ENCODE measurements around the gene BID.

BID gene

DNA sequence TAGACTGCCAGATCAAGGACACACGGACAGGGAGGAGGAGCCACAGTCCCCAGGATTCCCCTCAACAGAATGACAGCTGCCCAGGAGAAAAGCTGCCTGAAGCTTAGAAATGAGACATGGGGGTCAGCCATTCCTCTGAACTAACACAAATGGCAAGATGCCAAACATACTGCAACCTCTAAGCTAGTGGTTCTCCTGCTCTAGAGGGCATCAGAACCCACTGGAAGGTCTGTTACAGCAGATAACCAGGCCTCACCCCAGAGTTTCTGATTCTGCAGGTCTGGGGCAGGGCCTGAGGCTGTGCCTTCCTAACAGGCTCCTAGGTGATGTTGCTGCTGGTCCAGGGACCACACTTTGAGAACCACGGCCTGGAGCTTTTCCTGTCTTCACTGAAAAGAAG is 28.6 kb upstream of the BID start:
- DNase-seq = no peak

DNA sequence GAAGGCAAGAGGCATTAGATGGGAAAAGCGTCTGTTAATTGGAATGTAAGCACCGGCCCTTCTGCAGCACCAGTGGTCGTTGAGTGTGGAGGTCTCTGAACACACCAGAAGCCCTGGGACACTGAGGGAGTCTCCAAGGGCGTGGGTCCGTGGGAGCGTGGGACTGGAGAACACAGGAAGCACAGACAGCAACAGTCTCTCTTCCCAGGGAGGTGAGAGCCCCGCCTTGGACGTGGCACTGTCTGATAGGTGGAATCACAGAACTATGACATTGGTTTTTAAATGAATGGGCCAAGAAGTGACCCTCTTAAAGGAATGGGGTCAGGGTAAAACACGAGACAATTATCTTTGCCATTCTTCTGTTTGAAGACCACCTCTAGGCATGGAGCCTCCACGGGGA is 28.1 kb upstream of the BID start:
- no peak for DNase-seq

DNA sequence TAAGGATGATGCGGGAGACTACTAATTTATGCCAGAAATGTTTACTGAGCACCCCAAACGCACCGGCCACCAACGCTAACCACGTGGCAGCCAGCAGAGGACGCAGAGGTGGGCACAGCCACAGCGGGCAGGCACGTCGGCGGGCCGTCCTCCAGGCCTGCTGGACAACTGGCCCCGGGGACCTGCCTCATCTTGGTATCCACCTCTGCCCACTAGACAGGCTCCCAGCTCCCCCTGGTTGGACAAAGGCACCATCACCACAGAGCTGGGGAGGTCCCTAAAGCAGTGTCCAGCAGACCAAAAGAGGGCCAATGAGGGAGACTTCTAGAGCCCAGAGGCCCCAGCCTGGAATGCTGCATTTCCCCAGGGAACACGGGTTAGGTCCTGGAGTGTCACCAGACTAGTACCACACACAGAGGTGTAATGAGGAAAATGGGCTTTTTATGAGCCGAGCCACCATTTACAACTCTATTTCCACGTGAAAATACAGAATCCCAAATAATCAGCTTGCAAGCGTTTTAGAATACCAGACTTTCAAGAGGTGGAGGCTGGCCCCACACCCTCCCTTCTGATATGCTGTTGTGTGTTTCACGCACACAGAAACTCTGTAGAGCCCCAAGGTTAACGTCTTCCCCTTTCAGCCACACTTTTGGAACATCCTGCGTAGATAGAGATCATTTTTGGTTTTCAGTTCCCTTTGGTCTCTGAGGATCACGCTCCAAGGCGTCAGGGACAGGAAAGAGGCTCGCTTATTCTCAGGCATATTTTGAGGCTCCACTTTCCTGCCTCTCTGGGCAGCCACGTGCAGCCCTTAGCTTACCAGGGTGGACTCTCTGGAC is 23.7 kb upstream of the BID start:
- no peak for DNase-seq

DNA sequence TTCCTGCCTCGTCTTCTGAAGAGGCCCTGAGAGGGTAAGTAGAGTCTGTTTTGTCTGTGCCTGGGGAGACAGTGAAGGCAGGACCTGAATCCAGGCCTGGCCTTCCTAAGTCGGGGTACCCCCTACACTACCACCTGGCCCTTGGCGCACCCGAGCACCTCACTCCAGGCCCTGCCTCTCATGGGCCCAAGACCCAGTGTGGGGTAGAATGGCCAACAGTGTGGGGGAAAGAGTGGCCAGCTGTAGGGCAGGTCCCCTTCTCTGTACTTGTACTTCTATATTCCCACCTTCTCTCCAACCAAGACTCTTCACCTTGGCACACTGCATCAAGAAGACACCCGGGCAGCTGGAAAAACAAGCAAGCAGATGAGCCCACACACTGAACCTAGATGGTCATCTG is 22.4 kb upstream of the BID start:
- no peak for DNase-seq

DNA sequence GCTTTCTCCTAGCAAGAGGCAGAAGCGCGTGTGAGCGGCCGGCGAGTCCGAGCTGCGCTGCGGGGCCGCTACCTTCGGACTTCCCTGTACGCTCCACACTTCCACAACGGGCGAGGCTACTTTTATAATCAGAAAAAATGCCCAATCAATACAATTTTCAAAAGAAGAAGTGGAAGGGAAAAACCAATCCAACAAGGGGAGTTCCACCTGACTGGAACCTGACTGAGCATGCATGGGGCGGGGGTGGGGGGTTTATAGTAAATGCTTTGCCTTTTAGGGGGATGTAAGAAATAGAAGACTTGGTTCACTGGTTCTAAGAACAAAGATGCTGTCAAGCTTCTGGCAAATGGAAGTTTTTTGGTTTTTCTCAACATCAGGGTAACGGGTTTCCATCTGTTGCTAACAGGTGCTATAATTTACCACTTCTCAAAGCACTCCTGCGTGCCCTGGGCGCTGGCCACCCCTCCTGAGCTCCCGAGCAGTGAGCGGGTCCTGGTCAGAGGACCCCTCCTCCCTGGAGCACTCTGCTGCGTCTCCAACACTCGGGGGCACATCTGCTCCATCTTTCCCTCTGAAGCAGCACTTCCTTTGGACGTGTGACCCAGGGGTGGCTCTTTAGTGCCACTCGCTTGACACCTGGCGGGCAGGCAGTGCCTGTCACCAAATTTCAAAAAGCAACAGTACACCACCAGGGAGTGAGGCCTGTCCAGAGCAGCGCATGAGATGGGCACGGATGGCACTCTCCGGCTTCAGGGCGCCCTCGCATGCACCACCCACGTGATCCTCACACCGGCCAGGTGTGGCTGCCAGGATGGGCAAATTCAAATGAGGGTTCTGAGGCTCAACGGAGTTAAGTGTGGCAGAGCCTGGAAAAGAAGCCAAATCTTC is 21.6 kb upstream of the BID start:
- no peak for DNase-seq

DNA sequence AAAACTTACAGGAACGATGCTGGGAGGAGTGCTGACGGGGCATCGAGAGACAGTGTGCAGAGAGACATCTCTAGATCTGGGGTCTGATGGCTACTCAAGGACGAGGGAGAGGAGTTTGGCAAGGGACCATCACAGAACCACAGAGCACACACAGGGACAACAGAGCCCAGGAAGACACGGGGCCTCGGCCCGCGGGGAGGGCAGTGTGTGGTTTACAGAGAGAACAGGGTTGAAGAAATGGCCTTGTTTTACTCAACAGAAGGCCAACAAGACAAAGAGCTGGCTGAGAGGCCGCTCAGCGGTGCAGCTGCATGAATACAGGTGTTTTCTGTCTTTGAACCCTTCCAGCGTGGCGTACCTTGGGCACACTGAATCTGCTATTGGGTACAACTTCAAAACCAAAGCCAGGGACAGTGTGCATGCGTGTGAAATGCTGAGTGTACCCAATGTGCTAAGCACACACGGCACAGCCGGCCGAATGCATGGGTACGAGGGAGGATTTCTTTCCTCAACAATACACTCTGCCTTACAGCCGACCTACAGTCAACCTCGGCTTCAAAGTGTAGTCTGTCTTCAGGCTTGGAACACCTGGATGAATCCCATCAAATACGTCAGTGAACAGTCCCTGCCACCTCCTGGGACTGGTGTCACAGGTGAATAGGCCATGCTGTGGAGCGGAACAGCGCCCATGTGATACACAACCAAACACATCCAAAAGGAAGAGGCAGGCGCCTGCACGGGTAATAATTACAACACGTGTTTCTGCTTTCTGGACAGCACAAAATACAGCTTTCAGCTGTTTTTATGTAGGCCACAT is 20.7 kb upstream of the BID start:
- no peak for DNase-seq

DNA sequence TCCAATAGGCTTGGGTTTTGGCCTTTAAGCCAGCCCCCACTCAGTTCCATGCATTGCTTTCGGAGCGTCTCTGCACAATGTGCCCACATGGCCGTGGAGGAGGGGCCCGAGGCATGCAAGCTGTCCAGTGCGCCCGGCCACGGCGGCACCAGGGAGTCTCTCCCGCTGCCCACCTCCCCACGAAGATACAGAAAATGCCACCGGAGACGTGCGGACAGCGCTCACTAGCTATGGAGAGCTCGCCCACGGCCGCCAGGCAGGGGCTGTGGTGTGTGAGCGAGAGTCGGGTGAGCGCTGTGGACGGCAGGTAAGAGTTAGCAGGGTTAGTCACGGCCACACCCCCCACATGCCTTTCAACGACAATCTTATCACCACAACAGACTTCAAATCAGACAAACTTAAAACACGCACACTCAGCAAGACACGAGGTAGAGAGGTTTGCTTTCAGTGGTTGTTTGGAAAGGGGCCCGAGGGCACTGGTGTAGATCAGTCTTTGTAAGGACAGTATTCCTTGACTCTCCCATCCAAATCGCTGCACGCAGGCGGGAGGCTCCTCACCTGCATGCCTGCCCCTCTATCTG is 18.7 kb upstream of the BID start:
- DNase-seq = no peak

DNA sequence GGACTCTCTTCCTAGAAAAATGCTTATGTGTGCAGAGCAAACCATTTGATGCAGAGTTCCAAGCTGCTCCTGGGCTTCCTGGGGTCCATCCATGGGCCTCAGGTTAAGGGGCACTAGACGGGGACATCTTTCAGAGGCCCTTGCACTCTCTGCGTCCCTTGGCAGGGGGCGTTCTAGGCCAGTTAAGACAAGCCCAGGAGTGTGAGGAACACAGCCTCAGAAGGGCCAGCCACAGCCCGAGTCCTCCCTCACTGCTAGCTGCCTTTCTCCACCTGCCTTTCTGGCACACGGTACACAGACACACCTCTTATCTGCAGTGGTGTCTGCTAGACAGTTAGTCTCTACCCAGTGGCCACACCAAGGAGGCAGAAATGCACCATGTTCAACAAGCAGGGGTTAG is 18.0 kb upstream of the BID start:
- no peak for DNase-seq

DNA sequence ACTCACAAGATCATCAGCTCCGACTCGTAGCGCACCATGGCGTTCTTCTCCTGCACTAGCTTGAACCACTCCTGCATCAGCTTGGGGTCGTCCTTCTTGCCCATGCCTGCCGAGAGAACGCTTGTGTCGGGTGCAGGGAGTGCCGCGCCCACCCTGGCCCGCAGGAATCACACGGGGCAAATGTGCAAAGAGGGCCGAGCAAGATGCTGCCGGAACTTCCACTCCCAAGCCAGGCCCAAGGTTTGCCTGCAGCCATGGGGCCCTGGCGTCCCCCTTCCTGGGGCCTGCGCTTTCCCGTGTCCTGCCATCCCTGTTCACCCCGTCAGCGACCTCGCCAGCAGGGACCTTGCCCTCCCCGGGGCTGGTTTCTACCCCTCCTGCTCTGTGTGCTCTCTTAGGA is 16.9 kb upstream of the BID start:
- DNase-seq = no peak

DNA sequence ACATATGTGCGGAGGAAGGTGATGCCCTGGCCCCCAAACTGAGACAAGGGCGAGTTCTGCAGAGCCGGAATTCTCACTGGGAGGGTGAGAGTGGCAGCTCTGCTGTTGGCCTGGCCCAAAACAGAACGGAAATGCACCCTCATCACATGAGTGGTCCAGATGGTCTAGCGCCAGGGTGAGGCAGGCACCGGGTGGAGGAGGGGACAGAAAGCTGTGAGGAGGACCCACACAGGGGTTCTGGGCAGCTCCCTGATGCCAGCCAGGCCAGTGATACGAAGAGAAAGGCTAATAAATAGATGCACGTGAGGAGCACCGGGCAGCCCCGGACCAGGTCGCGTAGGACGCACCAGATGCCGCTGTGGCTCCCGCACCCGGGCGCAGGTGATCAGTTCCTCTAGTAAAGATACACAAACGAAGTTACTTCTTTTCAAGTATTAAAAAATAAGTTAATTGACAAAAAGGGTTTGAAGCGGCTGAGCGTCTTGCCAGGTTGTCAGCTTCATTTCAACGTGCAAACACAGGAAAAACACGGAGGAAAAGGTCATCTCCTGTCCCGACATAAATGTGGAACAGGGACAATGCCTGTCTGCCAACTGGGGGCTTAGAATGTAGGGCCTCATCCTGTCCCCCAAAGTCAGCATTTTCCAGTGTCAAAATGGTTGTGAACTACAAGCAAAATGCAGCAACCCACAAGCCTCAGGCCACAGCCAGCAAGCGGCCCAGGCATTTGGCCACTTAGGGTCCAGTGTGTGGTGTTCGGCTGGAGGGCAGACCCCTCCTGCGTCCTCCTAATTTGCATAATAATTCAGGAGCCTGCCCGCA is 15.3 kb upstream of the BID start:
- no peak for DNase-seq

DNA sequence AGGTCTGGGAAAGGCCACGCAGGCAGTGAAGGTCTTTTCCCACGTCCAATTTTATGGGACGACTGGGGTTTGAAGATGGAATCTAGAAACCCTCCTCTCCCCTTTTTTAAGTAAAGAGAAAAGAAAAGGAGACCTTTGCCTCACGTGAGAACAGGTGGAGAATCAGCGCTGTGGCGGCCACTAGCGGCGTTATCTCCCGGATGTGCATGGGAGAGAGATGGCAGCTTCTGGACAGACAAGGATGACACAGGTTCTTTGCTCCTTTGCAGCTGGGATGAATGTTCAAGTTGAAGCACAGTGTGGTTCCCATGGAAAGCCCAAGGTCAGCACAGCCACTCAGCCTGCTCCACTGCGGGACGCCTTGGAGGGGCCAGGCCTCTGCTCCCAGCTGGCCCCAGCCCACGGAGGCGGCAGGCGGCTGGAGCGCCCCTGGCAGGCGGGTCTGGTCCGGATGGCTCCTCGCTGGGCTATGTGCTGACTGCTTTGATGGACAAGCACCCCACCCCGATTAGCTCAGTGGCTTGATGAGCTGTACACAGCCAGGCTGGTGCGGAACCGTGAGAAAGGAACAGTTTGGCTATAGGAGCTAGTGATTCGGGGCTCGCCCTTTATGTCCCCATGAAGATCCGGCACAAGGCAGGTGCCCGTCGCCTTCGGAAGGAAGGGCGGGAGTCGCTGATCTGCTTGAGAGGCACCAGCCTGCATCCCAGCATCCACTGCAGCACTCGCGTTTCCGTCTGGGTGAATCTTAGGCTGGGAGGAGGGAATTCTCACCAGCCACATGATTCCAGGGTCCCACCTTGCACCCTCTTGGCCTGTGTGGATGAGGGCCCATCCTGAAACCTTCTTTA is 14.5 kb upstream of the BID start:
- no peak for DNase-seq

DNA sequence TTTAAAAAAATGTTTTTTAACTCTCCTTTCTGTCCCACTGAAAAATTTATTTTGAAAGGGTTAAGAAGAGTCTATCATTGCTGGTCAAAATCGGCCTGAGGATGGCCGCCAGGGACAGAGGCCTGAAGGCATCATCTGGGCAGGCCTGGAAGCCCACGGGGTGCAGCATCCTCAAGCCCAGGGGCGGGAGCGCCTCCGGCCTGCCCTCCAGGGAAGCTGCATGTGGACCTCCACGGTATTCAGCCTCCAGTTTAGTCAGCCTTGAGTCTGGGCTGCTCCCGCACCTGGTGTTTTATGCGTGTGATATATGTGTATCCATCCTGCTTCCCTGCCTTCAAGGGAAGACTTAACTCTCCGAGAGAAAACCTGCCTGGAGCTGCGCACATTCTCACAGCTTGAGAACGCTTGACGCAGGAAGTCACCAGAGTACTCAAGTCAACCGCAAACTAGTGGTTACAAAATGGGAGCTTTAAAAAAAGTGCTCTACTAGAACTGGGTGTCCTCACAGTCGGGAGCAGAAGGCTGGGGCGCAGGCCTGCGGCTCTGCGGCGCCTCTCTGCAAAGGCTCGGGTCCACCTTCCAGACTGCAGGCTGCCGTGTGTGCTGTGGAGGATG is 13.6 kb upstream of the BID start:
- no peak for DNase-seq

DNA sequence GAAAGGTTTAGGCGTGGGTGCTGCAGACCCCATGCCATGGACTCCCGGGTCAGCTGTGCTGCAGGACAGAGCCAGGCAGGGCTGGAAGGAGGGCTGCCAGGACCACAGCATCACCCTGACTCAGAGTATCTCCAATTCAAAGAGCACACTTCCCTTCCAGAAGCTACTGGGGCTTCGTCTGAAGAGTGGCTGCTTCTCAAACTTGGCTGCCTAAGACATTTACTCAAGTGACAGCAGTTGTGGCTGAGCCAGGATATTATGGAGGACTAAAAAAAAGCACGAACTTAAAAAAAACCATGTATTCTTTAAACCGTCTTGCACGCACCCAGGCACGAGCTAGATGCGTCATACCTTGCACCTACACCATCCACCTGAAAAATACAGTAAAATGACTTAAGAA is 13.0 kb upstream of the BID start:
- no peak for DNase-seq

DNA sequence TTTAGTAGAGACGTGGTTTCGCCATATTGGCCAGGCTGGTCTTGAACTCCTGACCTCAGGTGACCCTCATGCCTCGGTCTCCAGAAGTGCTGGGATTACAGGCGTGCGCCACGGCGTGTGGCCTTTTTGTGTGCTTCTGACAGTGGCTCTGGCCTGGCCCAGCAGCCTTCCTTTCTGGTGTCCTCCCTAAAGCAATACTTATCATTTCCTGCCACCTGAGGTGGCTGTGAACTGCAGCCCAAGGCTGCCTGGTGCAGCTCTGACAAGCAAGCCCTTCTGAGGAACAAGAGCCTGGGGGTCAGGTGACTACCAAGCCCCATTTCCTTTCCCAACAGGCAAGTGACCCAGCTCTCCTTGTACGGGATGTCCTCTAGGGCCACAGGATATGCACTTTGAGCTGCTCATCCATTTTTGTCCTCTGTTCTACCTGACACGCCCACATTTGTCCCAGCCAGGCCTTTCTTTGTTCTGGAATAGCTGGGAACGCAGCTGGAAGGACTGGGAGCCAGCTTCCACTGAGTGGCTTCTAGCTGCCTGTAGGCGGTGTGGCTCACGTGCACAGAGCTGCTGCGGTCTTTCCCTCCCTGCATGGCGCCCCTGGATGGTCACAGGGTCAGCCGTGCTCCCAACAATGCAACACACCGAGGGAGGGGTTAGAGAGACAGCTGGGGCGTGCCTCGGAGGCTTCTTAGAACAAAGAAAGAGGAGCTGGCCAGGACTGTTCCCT is 12.3 kb upstream of the BID start:
- DNase-seq = no peak

DNA sequence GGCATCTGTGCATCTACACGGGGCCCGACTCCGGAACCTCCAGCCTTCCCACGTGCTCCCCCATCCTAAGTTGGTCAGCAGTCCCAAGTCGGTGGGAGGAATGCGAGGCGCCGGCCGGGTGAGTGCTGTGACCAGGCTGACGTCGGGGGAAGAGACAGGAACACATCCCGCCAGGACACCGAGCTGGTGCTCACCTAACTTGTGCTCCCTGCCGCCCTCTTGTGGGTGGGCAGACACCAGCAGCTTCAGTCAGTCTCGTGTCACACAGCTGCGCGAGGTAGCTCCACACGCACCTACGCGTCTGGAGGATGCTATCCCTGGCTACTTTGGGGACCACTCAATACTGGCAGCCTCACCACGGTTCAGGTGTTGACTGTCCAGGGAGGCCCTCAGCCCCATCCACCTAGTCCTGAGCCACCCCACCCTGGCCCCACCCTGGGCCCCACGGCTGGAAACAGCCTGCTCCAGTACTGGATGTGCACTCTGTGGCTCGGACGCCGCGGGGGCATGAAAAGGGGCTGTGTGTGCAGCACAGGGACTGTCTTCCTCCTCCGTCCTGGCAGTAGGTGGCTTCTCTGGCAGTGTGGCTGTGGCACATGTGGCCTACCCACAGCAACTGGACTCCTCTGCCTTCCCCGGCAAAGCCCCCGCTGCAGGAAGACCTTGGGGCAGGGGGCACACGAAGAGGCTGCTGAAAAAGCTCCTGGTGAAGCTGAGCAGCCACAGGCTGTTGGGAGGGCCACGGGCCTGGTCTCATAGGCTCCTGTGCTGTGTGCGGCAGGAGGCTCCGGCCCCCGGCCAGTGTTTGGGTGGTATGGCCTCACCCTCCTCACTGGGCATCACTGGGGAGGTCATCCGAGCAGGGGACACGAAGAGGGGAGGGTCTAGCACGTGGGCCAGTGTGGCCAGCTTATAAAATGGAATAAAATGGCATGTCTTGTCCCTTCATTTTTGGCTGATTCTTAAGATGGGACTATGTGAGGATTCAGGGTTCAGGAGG is 11.2 kb upstream of the BID start:
- DNase-seq = no peak

DNA sequence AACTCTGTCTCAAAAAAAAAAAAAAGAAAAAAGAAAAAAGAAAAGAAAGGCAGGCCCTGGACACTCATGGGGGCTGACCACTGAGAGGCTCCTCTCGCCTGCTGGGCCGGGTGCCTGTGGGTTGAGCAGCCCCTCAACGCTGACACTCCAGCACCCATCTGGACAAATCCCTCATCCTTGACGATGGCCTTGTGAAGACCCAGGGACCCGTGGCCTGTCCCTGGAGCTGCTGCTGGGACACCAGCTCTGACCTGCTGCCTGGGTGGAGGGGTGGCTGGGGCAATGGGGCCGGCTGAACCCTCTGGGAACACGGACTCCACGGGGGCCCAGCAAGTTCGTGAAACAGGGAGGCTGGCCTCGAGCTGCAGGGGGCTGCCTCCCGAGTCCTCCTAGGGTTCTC is 10.5 kb upstream of the BID start:
- DNase-seq = no peak

DNA sequence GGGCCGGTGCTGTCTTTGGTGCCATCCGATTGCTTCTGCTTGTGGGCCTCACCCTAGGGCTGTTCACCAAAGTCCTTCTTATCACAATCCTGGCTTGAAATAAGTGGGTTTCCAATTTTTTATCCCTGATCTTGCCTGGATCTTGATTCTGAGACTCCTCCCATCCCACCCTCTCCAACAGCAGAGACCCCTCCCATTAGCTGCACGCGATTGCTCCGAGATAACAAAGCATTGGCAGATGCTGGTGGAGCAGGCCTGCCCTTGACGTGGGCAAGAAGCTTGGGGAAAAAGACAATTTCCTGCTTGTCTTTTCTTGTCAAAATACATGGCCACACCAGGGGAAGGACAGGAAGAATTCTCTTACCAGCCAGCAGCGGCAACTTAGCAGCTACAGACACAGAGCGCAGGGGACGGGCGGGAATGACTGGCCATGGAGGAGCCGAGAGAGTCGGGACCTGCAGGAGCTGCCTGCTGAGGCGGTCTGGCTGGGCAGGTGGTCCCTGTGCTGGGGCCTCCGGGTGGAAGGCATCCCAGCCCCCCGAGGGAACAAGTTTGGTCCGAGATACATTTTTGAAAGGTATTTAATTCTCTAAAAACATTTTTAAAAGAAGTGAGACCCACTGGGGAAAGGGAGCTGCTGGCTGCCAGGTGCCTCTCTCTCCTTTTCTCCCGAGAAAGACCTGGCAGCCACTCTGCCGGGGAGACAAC is 9.7 kb upstream of the BID start:
- DNase-seq = no peak

DNA sequence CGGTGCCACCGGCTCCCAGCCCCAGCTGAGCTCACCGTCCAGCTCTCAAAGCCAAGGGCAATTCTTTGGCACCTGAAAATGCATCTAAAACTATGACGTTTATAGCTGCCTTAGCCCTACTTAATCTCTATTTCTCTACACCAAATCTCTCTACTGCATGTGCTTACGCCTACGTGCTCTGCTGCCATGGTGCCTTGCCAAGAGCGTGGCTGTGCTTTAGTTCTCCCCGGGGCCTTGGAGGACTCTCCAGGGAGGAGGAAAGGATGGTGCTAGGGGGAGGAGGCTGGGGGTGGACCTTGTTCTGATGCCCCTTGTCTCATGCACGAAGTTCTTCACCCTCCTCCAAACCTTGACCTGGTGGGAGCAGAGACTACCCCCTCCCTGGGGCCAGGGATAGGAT is 9.0 kb upstream of the BID start:
- no peak for DNase-seq

Data from DMS 273 treated with DMSO at 0.1 percent for 48 hours (cell line).